Lung (tissue), 12 donors: ENCODE results near the gene PANK4. TPM values are rescaled to one million over a fixed set of nuclear protein-coding genes. Genes with fewer than 3 reads are reported as not detected.
A peak's percentile ranks its signal among the peaks of the same experiment; 100 is the strongest.
"Not testable (repeated sequence)": the region's sequence is repeated elsewhere in the genome, so short reads cannot be mapped to it uniquely, and the experiment has no call there.

Experiments
- ATAC-seq: fragments of 200-7000 bp; cut with Tn5 transposase; one replicate; pipeline ENCODE4 v1.9.1; 2020; ENCODE audit warnings: moderate number of reproducible peaks; ENCODE audit not compliant: insufficient read depth, low FRiP score
- DNase-seq, 3 donors: peaks; one replicate each; pipeline ENCODE4 v3.0.0-alpha.2; 2013 to 2017
- H3K27ac ChIP-seq, 2 donors: one replicate each; pipeline ENCODE4 v1.5.1; 2013; ENCODE audit warnings: mild to moderate bottlenecking in 2 of 2, moderate library complexity in 2 of 2, control low read depth in 1 of 2, inconsistent platforms in 1 of 2, low read depth in 1 of 2, low read length in 1 of 2
- H3K27me3 ChIP-seq, 3 donors: one replicate each; pipeline ENCODE4 v1.5.1; 2013; ENCODE audit warnings: low read length in 2 of 3; ENCODE audit not compliant: control insufficient read depth in 3 of 3, insufficient read depth in 3 of 3
- H3K36me3 ChIP-seq, 4 donors: one replicate each; pipeline ENCODE4 v1.5.1; 2013; ENCODE audit warnings: low read length in 4 of 4, mild to moderate bottlenecking in 1 of 4, moderate library complexity in 1 of 4; ENCODE audit not compliant: control insufficient read depth in 4 of 4, insufficient read depth in 4 of 4
- H3K4me1 ChIP-seq, 5 donors: one replicate each; pipeline ENCODE4 v1.5.1; 2013; ENCODE audit warnings: low read length in 5 of 5, mild to moderate bottlenecking in 2 of 5, moderate library complexity in 1 of 5; ENCODE audit not compliant: control insufficient read depth in 5 of 5, insufficient read depth in 5 of 5
- H3K4me3 ChIP-seq: one replicate; pipeline ENCODE4 v1.5.1; 2013; ENCODE audit warnings: mild to moderate bottlenecking, control low read depth, moderate library complexity
- H3K9ac ChIP-seq, 2 donors: one replicate each; pipeline ENCODE4 v1.5.1; 2013; ENCODE audit warnings: low read length in 2 of 2, control low read depth in 1 of 2; ENCODE audit not compliant: insufficient read depth in 1 of 2
- H3K9me3 ChIP-seq, 4 donors: one replicate each; pipeline ENCODE4 v1.5.1; 2013; ENCODE audit warnings: low read length in 3 of 4, mild to moderate bottlenecking in 1 of 4, moderate library complexity in 1 of 4; ENCODE audit not compliant: control insufficient read depth in 4 of 4, insufficient read depth in 3 of 4
- WGBS, 2 donors: extraction: QIAGEN DNeasy Blood & Tissue Kit; methylation state at CpG; one replicate each; pipeline ENCODE4 v1.1.7; 2013; 5-methylcytosine and 5-hydroxymethylcytosine counted together
- polyA plus RNA-seq, 2 donors: library from polyadenylated mRNA; stranded (reverse); fragments of 200-250 nt; gene quantifications; one replicate each; pipeline ENCODE4 v1.2.1, GENCODE V29; 2013
- total RNA-seq, 2 donors: library from RNA; depleted of rRNA in 1 of 2; stranded (reverse); fragments of >200 nt in 1 of 2; gene quantifications; one replicate each; pipeline ENCODE4 v1.2.1, GENCODE V29; 2014 to 2021
- TF ChIP-seq, protein P1 (sequence below): IDR thresholded peaks from 2 replicates; pipeline ENCODE4 v1.5.1; 2012; ENCODE audit warnings: mild to moderate bottlenecking; ENCODE audit errors: control extremely low read depth, extremely low read depth
- donor health status: control.
- donor health status: control.
- donor health status: Bipolar disorder and iron deficiency.
- donor health status: healthy.
- donor health status: DM: yes; HTN: yes; CAD: no.

The PANK4 gene
- total and polyA plus RNA-seq, 4 donors = 17.6 to 36.3 (median 21.7) TPM

GRCh38 chr1:2460996-2461751 lies 65.2 kb downstream of the PANK4 start:
- Histone ChIP-seq H3K9me3 (peaks cover 0 to 2% (median 0%) of the 10 kb centered on the region in 4 donors), H3K4me1 (peaks cover 0 to 33% (median 2%) of the 10 kb centered on the region in 5 donors), H3K36me3 (no peaks in the 10 kb centered on the region), H3K4me3 (no peak overlapping the region), H3K9ac (no peak overlapping the region), H3K27me3 (peaks cover 0 to 12% (median 0%) of the 10 kb centered on the region in 3 donors), H3K27ac (no peak overlapping the region)
- WGBS, 2 donors = 77 to 87% methylated on average over 18 of the region's 18 CpGs
- ATAC-seq = no peak
- DNase-seq = no peak
- TF ChIP-seq, protein P1, sequence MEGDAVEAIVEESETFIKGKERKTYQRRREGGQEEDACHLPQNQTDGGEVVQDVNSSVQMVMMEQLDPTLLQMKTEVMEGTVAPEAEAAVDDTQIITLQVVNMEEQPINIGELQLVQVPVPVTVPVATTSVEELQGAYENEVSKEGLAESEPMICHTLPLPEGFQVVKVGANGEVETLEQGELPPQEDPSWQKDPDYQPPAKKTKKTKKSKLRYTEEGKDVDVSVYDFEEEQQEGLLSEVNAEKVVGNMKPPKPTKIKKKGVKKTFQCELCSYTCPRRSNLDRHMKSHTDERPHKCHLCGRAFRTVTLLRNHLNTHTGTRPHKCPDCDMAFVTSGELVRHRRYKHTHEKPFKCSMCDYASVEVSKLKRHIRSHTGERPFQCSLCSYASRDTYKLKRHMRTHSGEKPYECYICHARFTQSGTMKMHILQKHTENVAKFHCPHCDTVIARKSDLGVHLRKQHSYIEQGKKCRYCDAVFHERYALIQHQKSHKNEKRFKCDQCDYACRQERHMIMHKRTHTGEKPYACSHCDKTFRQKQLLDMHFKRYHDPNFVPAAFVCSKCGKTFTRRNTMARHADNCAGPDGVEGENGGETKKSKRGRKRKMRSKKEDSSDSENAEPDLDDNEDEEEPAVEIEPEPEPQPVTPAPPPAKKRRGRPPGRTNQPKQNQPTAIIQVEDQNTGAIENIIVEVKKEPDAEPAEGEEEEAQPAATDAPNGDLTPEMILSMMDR = no peak

GRCh38 chr1:2460203-2460602 lies 66.2 kb downstream of the PANK4 start:
- no peak for ATAC-seq
- Histone ChIP-seq H3K4me1 (peaks cover 0 to 29% (median 2%) of the 10 kb centered on the region in 5 donors), H3K9me3 (peaks cover 0 to 2% (median 0%) of the 10 kb centered on the region in 4 donors), H3K4me3 (no peak overlapping the region), H3K9ac (no peak overlapping the region), H3K27me3 (peaks cover 0 to 12% (median 0%) of the 10 kb centered on the region in 3 donors), H3K27ac (no peak overlapping the region), H3K36me3 (no peaks in the 10 kb centered on the region)
- TF ChIP-seq, protein P1 = no peak
- WGBS, 2 donors = 64 to 71% methylated on average over 8 of the region's 8 CpGs
- DNase-seq = no peak

GRCh38 chr1:2459757-2460156 lies 66.6 kb downstream of the PANK4 start:
- Histone ChIP-seq H3K27me3 (peaks cover 0 to 17% (median 0%) of the 10 kb centered on the region in 3 donors), H3K9ac (no peak overlapping the region), H3K27ac (no peak overlapping the region), H3K36me3 (no peaks in the 10 kb centered on the region), H3K9me3 (peaks cover 0 to 2% (median 0%) of the 10 kb centered on the region in 4 donors), H3K4me3 (no peak overlapping the region), H3K4me1 (peaks cover 0 to 25% (median 2%) of the 10 kb centered on the region in 5 donors)
- DNase-seq (peak; percentile 80 to 87 (median 84)), ATAC-seq (no peak)
- TF ChIP-seq, protein P1 = no peak
- WGBS, 2 donors = 43 to 72% methylated on average over 23 of the region's 23 CpGs

GRCh38 chr1:2459102-2459753 lies 67.2 kb downstream of the PANK4 start:
- ATAC-seq, H3K9ac ChIP-seq, H3K4me3 ChIP-seq, H3K27ac ChIP-seq, H3K9me3 ChIP-seq, DNase-seq, H3K36me3 ChIP-seq: not testable (repeated sequence)
- H3K4me1 ChIP-seq = peaks cover 0 to 23% (median 2%) of the 10 kb centered on the region in 5 donors
- 74 to 88% methylated on average over 14 to 16 of the region's 16 CpGs for WGBS, 2 donors
- H3K27me3 ChIP-seq = peaks cover 0 to 19% (median 0%) of the 10 kb centered on the region in 3 donors
